ENCODE results near the gene RET. TPM values are rescaled to one million over a fixed set of nuclear protein-coding genes. Genes with fewer than 3 reads are reported as not detected.

The RET gene
- total RNA-seq, 1 donor from 2014 or later: 1.1 TPM

GRCh38 chr10:43112608-43112961, 35.7 kb downstream of the RET start:
- Histone ChIP-seq H3K27me3 (ENCODE audit: insufficient read depth, low read length) (no peaks in the 10 kb centered on the region), H3K4me3 (ENCODE audit: insufficient read depth, low read depth, low read length) (no peak overlapping the region), H3K27ac (ENCODE audit: low read depth, low read length) (no peak overlapping the region), H3K4me2 (ENCODE audit: low read length) (no peak overlapping the region), H3K36me3 (ENCODE audit: insufficient read depth, low read length) (no peaks in the 10 kb centered on the region), H3K9ac (ENCODE audit: low read length) (no peak overlapping the region), H3K9me3 (ENCODE audit: insufficient read depth, low read depth, low read length) (no peaks in the 10 kb centered on the region), H3K79me2 (ENCODE audit: insufficient read depth, low read length) (no peaks in the 10 kb centered on the region), H2AFZ (ENCODE audit: low read depth, low read length) (no peak overlapping the region), H3K4me1 (ENCODE audit: insufficient read depth, low read length) (no peaks in the 10 kb centered on the region), H4K20me1 (ENCODE audit: insufficient read depth, low read length) (no peaks in the 10 kb centered on the region)
- H3K27me3 Mint-ChIP-seq (ENCODE audit: low read depth, unreplicated experiment): peaks cover 2% of the 10 kb centered on the region
- peaks cover 2% of the 10 kb centered on the region for H3K36me3 Mint-ChIP-seq (ENCODE audit: low read depth, unreplicated experiment)
- no peaks in the 10 kb centered on the region for H3K9me3 Mint-ChIP-seq (ENCODE audit: unreplicated experiment)
- peaks cover 8% of the 10 kb centered on the region for H3K4me1 Mint-ChIP-seq (ENCODE audit: low read depth, unreplicated experiment)
- no peak overlapping the region for H3K27ac Mint-ChIP-seq (ENCODE audit: unreplicated experiment)
- no peak for TF ChIP-seq EZH2 (IDR thresholded peaks at IDR 0.05; ENCODE audit: insufficient read depth, low read length)
- TF ChIP-seq, protein P1, sequence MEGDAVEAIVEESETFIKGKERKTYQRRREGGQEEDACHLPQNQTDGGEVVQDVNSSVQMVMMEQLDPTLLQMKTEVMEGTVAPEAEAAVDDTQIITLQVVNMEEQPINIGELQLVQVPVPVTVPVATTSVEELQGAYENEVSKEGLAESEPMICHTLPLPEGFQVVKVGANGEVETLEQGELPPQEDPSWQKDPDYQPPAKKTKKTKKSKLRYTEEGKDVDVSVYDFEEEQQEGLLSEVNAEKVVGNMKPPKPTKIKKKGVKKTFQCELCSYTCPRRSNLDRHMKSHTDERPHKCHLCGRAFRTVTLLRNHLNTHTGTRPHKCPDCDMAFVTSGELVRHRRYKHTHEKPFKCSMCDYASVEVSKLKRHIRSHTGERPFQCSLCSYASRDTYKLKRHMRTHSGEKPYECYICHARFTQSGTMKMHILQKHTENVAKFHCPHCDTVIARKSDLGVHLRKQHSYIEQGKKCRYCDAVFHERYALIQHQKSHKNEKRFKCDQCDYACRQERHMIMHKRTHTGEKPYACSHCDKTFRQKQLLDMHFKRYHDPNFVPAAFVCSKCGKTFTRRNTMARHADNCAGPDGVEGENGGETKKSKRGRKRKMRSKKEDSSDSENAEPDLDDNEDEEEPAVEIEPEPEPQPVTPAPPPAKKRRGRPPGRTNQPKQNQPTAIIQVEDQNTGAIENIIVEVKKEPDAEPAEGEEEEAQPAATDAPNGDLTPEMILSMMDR (IDR thresholded peaks at IDR 0.05; ENCODE audit: insufficient read depth, low read depth, low read length): no peak
- DNase-seq (ENCODE audit: low read depth) (no peak), FAIRE-seq (no peak)
- H3K4me3 Mint-ChIP-seq (ENCODE audit: unreplicated experiment): no peak overlapping the region

- H3K36me3 Mint-ChIP-seq (ENCODE audit: low read depth, unreplicated experiment): peaks cover 2% of the 10 kb centered on the region
- no peak for TF ChIP-seq EZH2 (IDR thresholded peaks at IDR 0.05; ENCODE audit: insufficient read depth, low read length)
- TF ChIP-seq, protein P1 (IDR thresholded peaks at IDR 0.05; ENCODE audit: insufficient read depth, low read depth, low read length): no peak
- no peaks in the 10 kb centered on the region for H3K4me1 ChIP-seq (ENCODE audit: insufficient read depth, low read length)
- no peaks in the 10 kb centered on the region for H3K27me3 ChIP-seq (ENCODE audit: insufficient read depth, low read length)
- H2AFZ ChIP-seq (ENCODE audit: low read depth, low read length): no peak overlapping the region
- FAIRE-seq (no peak), DNase-seq (ENCODE audit: low read depth) (no peak)
- H3K27ac ChIP-seq (ENCODE audit: low read depth, low read length): no peak overlapping the region
- no peak overlapping the region for H3K4me2 ChIP-seq (ENCODE audit: low read length)
- no peak overlapping the region for H3K4me3 ChIP-seq (ENCODE audit: insufficient read depth, low read depth, low read length)
- H3K27ac Mint-ChIP-seq (ENCODE audit: unreplicated experiment): no peak overlapping the region
- H3K36me3 ChIP-seq (ENCODE audit: insufficient read depth, low read length): no peaks in the 10 kb centered on the region
- H3K9ac ChIP-seq (ENCODE audit: low read length): no peak overlapping the region
- no peaks in the 10 kb centered on the region for H4K20me1 ChIP-seq (ENCODE audit: insufficient read depth, low read length)
- H3K27me3 Mint-ChIP-seq (ENCODE audit: low read depth, unreplicated experiment): peaks cover 7% of the 10 kb centered on the region
- H3K79me2 ChIP-seq (ENCODE audit: insufficient read depth, low read length): no peaks in the 10 kb centered on the region
- no peak overlapping the region for H3K4me3 Mint-ChIP-seq (ENCODE audit: unreplicated experiment)
- no peaks in the 10 kb centered on the region for H3K9me3 ChIP-seq (ENCODE audit: insufficient read depth, low read depth, low read length)
- peaks cover 8% of the 10 kb centered on the region for H3K4me1 Mint-ChIP-seq (ENCODE audit: low read depth, unreplicated experiment)
- no peaks in the 10 kb centered on the region for H3K9me3 Mint-ChIP-seq (ENCODE audit: unreplicated experiment)
Observed at GRCh38 chr10:43113201-43114087, 36.6 kb downstream of the RET start.
